Brain microvascular endothelial cell (primary cell): Measurements from ENCODE around the gene KIF5C.
"Not testable (repeated sequence)": the region's sequence is repeated elsewhere in the genome, so short reads cannot be mapped to it uniquely, and the experiment has no call there.

Experiments used
- DNase-seq: peaks from one replicate; pipeline ENCODE4 v3.0.0-alpha.2; 2020
- H3K27ac ChIP-seq: fragments of 250-450 bp; sonication (Bioruptor Pico); 2 replicates; pipeline ENCODE4 v1.5.1; 2020; ENCODE audit warnings: mild to moderate bottlenecking, moderate library complexity
- H3K27me3 ChIP-seq: fragments of 250-450 bp; sonication (Bioruptor Pico); replicated peaks from 2 replicates; pipeline ENCODE4 v1.5.1; 2020; ENCODE audit warnings: mild to moderate bottlenecking
- H3K36me3 ChIP-seq: fragments of 250-450 bp; sonication (Bioruptor Pico); replicated peaks from 2 replicates; pipeline ENCODE4 v1.5.1; 2020; ENCODE audit warnings: mild to moderate bottlenecking
- H3K4me3 ChIP-seq: 2 replicates; pipeline ENCODE4 v1.5.1; 2011; ENCODE audit warnings: low read depth, mild to moderate bottlenecking, control low read depth, low read length, moderate library complexity
- CTCF ChIP-seq: IDR thresholded peaks from 2 replicates; pipeline ENCODE4 v1.5.1; 2011; ENCODE audit warnings: low read depth, mild to moderate bottlenecking, moderate library complexity, low read length, control low read depth, inconsistent platforms; ENCODE audit errors: missing control alignments
- in situ Hi-C: cut with HindIII; loops from 2 replicates; pipeline ENCODE4 v1.10.0; 2017; ENCODE audit warnings: low sequenced_read_pairs, low pct_ligation_motif_present

The KIF5C gene

GRCh38 chr2:148974095-148974494, 99.1 kb downstream of the KIF5C start:
- Histone ChIP-seq H3K36me3 (no peaks in the 10 kb centered on the region), H3K27me3 (no peaks in the 10 kb centered on the region), H3K27ac (no peak overlapping the region), H3K4me3 (no peak overlapping the region)
- in situ Hi-C loops, result no loop called here
- no peak for DNase-seq
- no peak for TF ChIP-seq CTCF

GRCh38 chr2:148978026-148978685, 103.1 kb downstream of the KIF5C start:
- no peaks in the 10 kb centered on the region for H3K36me3 ChIP-seq

GRCh38 chr2:148978706-148979105, 103.7 kb downstream of the KIF5C start:
- in situ Hi-C loops, result loop anchor here (25.0 kb wide), 1 partner anchor 991 kb away; no protein-coding TSS in a partner anchor
- DNase-seq, result no peak
- no peak for TF ChIP-seq CTCF
- Histone ChIP-seq H3K27ac (no peak overlapping the region), H3K36me3 (no peaks in the 10 kb centered on the region), H3K4me3 (no peak overlapping the region), H3K27me3 (no peaks in the 10 kb centered on the region)

More at GRCh38 chr2:148978026-148978685, 103.1 kb downstream of the KIF5C start:
- no peak for DNase-seq
- H3K27ac ChIP-seq, result no peak overlapping the region
- in situ Hi-C loops, result loop anchor here (25.0 kb wide), 1 partner anchor 991 kb away; no protein-coding TSS in a partner anchor
- no peak for TF ChIP-seq CTCF
- no peaks in the 10 kb centered on the region for H3K27me3 ChIP-seq
- no peak overlapping the region for H3K4me3 ChIP-seq

- DNase-seq, result no peak
- TF ChIP-seq CTCF, result no peak
- in situ Hi-C loops, result loop anchor here (25.0 kb wide), 1 partner anchor 992 kb away; no protein-coding TSS in a partner anchor
- Histone ChIP-seq H3K4me3 (no peak overlapping the region), H3K27me3 (no peaks in the 10 kb centered on the region), H3K36me3 (no peaks in the 10 kb centered on the region), H3K27ac (no peak overlapping the region)
Measured at GRCh38 chr2:148979164-148979918, 104.3 kb downstream of the KIF5C start.

GRCh38 chr2:148979919-148980277, 104.9 kb downstream of the KIF5C start:
- in situ Hi-C loops, result loop anchor here (25.0 kb wide), 1 partner anchor 993 kb away; no protein-coding TSS in a partner anchor
- no peaks in the 10 kb centered on the region for H3K27me3 ChIP-seq
- TF ChIP-seq CTCF, result no peak
- no peak overlapping the region for H3K4me3 ChIP-seq
- H3K36me3 ChIP-seq, result no peaks in the 10 kb centered on the region
- H3K27ac ChIP-seq, result no peak overlapping the region
- DNase-seq, result no peak

- H3K4me3 ChIP-seq, H3K27ac ChIP-seq, H3K36me3 ChIP-seq, DNase-seq, H3K27me3 ChIP-seq: not testable (repeated sequence)
- in situ Hi-C loops, result loop anchor here (25.0 kb wide), 1 partner anchor 993 kb away; no protein-coding TSS in a partner anchor
Measured at GRCh38 chr2:148980496-148980895, 105.5 kb downstream of the KIF5C start.
